ENCODE measurements around the gene DPP3. TPM values are rescaled to one million over a fixed set of nuclear protein-coding genes. Genes with fewer than 3 reads are reported as not detected.

DPP3 gene
- total RNA-seq, 1 donor from 2014 or later, result 41.3 TPM

DNA sequence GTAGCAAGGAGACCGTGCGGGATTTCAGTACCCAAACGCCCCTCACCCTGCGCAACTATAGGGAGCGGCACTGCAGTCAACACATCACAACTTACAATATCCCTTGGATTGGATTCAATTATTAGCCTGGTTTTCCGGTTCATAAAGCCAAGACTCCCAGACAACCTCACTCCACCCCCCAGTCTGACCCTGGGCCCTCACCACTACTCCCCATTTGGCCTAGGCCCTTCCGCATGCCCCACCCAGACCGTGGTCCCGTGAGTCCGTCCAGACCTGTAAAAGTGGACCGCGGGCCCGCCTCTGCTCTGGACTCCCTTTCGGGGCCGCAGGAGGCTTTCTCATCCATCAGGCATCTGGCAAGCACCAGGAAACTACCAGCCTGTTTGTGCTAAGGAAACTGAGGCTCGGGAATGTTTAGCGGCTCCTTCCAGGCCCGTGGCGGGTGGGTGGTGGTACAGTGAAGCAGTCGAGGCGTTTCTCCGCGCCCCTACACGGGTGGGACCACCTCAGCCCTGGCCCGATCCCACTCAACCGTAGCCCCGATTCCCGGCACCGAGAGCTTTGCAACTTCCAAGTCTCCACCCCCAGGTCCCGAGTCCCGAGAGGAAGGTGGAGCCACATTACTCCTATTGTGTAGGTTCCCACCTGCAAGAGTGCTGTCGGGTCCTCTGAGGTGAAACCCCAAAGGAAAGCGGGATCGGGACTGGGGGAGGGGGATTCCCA is 679 bp upstream of the DPP3 start:
- no peak for TF ChIP-seq CTCF (IDR thresholded peaks at IDR 0.05; ENCODE audit: unreplicated experiment)
- H3K4me3 Mint-ChIP-seq (ENCODE audit: unreplicated experiment), result peak overlapping the region; percentile 96
- H3K27ac Mint-ChIP-seq (ENCODE audit: unreplicated experiment), result peak overlapping the region; percentile 78
- no peaks in the 10 kb centered on the region for H3K9me3 Mint-ChIP-seq (ENCODE audit: unreplicated experiment)
- peaks cover 4% of the 10 kb centered on the region for H3K36me3 Mint-ChIP-seq (ENCODE audit: low read depth, unreplicated experiment)
- peaks cover 9% of the 10 kb centered on the region for H3K4me1 Mint-ChIP-seq (ENCODE audit: unreplicated experiment)
- no peak for DNase-seq (ENCODE audit: low spot score)
- H3K27me3 Mint-ChIP-seq (ENCODE audit: unreplicated experiment), result peaks cover 10% of the 10 kb centered on the region

GRCh38 chr11:66484806-66485380 is 4.7 kb downstream of the DPP3 start:
- Mint-ChIP-seq H3K4me1 (ENCODE audit: unreplicated experiment) (no peaks in the 10 kb centered on the region), H3K4me3 (ENCODE audit: unreplicated experiment) (no peak overlapping the region), H3K9me3 (ENCODE audit: unreplicated experiment) (no peaks in the 10 kb centered on the region), H3K36me3 (ENCODE audit: low read depth, unreplicated experiment) (no peaks in the 10 kb centered on the region), H3K27ac (ENCODE audit: unreplicated experiment) (no peak overlapping the region), H3K27me3 (ENCODE audit: unreplicated experiment) (peaks cover 2% of the 10 kb centered on the region)
- no peak for TF ChIP-seq CTCF (IDR thresholded peaks at IDR 0.05; ENCODE audit: unreplicated experiment)
- no peak for DNase-seq (ENCODE audit: low spot score)

- Mint-ChIP-seq H3K27me3 (ENCODE audit: unreplicated experiment) (peaks cover 2% of the 10 kb centered on the region), H3K4me3 (ENCODE audit: unreplicated experiment) (no peak overlapping the region), H3K36me3 (ENCODE audit: low read depth, unreplicated experiment) (peaks cover 5% of the 10 kb centered on the region), H3K4me1 (ENCODE audit: unreplicated experiment) (peaks cover 3% of the 10 kb centered on the region), H3K9me3 (ENCODE audit: unreplicated experiment) (no peaks in the 10 kb centered on the region), H3K27ac (ENCODE audit: unreplicated experiment) (no peak overlapping the region)
- DNase-seq (ENCODE audit: low spot score), result no peak
- no peak for TF ChIP-seq CTCF (IDR thresholded peaks at IDR 0.05; ENCODE audit: unreplicated experiment)
These were observed 8.7 kb downstream of the DPP3 start for GRCh38 chr11:66488957-66489356.

DNA sequence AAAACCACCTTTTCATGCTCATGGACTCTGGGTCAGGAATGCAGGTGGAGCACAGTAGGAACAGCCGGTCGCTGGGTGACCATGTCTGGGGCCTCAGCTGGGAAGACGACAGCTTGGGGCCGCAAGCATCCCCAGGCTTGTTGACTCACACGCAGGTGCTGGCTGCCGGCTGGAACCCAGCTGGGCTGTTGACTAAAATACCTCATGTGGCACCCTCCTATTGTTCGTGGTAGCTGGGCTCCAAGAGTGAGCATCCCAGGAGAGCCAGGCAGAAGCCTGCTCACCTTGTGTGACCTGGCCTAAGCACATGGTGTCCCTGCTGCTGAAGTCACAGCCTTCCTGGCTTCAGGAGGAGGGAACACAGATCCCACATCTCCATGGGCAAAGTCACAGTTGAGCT is 9.4 kb downstream of the DPP3 start:
- DNase-seq (ENCODE audit: low spot score), result no peak
- Mint-ChIP-seq H3K27ac (ENCODE audit: unreplicated experiment) (no peak overlapping the region), H3K27me3 (ENCODE audit: unreplicated experiment) (peaks cover 2% of the 10 kb centered on the region), H3K9me3 (ENCODE audit: unreplicated experiment) (no peaks in the 10 kb centered on the region), H3K4me3 (ENCODE audit: unreplicated experiment) (no peak overlapping the region), H3K36me3 (ENCODE audit: low read depth, unreplicated experiment) (peaks cover 5% of the 10 kb centered on the region), H3K4me1 (ENCODE audit: unreplicated experiment) (peaks cover 3% of the 10 kb centered on the region)
- no peak for TF ChIP-seq CTCF (IDR thresholded peaks at IDR 0.05; ENCODE audit: unreplicated experiment)

DNA sequence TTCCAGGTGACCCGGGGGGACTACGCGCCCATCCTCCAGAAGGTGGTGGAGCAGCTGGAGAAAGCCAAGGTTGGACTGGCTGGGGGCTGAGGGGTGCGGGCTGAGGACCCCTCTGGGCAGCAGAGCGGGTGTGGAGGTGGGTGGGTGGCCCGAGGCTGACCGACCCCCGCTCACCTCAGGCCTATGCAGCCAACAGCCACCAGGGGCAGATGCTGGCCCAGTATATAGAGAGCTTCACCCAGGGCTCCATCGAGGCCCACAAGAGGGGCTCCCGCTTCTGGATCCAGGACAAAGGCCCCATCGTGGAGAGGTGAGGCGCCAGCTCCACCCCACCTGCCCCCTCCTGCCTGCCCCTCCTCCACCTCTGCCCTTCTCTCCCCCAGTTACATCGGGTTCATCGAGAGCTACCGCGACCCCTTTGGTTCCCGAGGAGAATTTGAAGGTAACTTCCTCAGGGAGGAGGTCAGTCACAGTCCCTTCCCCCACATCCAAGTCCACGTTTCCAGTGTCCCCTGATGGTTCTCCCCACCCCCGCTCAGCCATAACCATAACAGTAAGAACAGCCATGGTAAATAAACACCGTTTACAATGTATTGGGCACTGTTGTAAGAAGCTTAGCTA is 11.2 kb downstream of the DPP3 start:
- Mint-ChIP-seq H3K36me3 (ENCODE audit: low read depth, unreplicated experiment) (peaks cover 5% of the 10 kb centered on the region), H3K27ac (ENCODE audit: unreplicated experiment) (no peak overlapping the region), H3K9me3 (ENCODE audit: unreplicated experiment) (no peaks in the 10 kb centered on the region)

More for the DNA sequence above, 11.2 kb downstream of the DPP3 start:
- H3K27me3 Mint-ChIP-seq (ENCODE audit: unreplicated experiment), result peaks cover 4% of the 10 kb centered on the region
- DNase-seq (ENCODE audit: low spot score), result peak; percentile 51
- TF ChIP-seq CTCF (IDR thresholded peaks at IDR 0.05; ENCODE audit: unreplicated experiment), result peak; percentile 63
- H3K4me1 Mint-ChIP-seq (ENCODE audit: unreplicated experiment), result peaks cover 3% of the 10 kb centered on the region
- H3K4me3 Mint-ChIP-seq (ENCODE audit: unreplicated experiment), result no peak overlapping the region

Measured in endothelial cell (in vitro differentiated cells).